DOHH2 (cell line): ENCODE data around the gene NKD1.
"Not testable (repeated sequence)": the region's sequence is repeated elsewhere in the genome, so short reads cannot be mapped to it uniquely, and the experiment has no call there.

Source experiments
- H3F3A ChIP-seq: fragments of 200-600 bp; sonication (generic), shearing (Covaris generic); 2 replicates; pipeline ENCODE4 v1.6.0; 2016; ENCODE audit warnings: antibody characterized with exemption, mild to moderate bottlenecking; ENCODE audit not compliant: control insufficient read depth, insufficient read depth
- H3K27ac ChIP-seq: fragments of 200-600 bp; sonication (generic); 2 replicates; pipeline ENCODE4 v1.5.1; 2014; ENCODE audit warnings: low read depth, mild to moderate bottlenecking, low read length, moderate library complexity
- H3K27me3 ChIP-seq: fragments of 200-600 bp; sonication (generic); 2 replicates; pipeline ENCODE4 v1.6.1; 2014; ENCODE audit warnings: mild to moderate bottlenecking, low read length, mixed read lengths; ENCODE audit not compliant: control insufficient read depth
- H3K36me3 ChIP-seq: fragments of 200-600 bp; sonication (generic); 2 replicates; pipeline ENCODE4 v1.6.1; 2014; ENCODE audit warnings: mild to moderate bottlenecking, low read length, moderate library complexity, mixed read lengths; ENCODE audit not compliant: control insufficient read depth
- H3K4me1 ChIP-seq: fragments of 200-600 bp; sonication (generic); 2 replicates; pipeline ENCODE4 v1.6.1; 2014; ENCODE audit warnings: mild to moderate bottlenecking, low read length, mixed read lengths; ENCODE audit not compliant: control insufficient read depth
- H3K4me2 ChIP-seq: fragments of 200-600 bp; sonication (generic); 2 replicates; pipeline ENCODE4 v1.6.0; 2014; ENCODE audit warnings: mild to moderate bottlenecking, low read length, moderate library complexity
- H3K4me3 ChIP-seq: fragments of 200-600 bp; sonication (generic); 2 replicates; pipeline ENCODE4 v1.5.1; 2014; ENCODE audit warnings: mild to moderate bottlenecking, low read length, mixed read lengths
- H3K79me2 ChIP-seq: fragments of 200-600 bp; sonication (generic); 2 replicates; pipeline ENCODE4 v1.6.1; 2014; ENCODE audit warnings: mild to moderate bottlenecking, low read length, mixed read lengths; ENCODE audit not compliant: control insufficient read depth
- H3K9me2 ChIP-seq: fragments of 200-600 bp; sonication (generic); replicated peaks from 2 replicates; pipeline ENCODE4 v1.6.1; 2014; ENCODE audit warnings: mild to moderate bottlenecking, low read length, mixed read lengths; ENCODE audit not compliant: control insufficient read depth
- H3K9me3 ChIP-seq: fragments of 200-600 bp; sonication (generic); 2 replicates; pipeline ENCODE4 v1.6.1; 2014; ENCODE audit warnings: antibody characterized with exemption, low read length, mixed read lengths; ENCODE audit not compliant: control insufficient read depth, insufficient read depth
- H4K20me1 ChIP-seq: fragments of 200-600 bp; sonication (generic); 2 replicates; pipeline ENCODE4 v1.6.0; 2014; ENCODE audit warnings: low read depth, mild to moderate bottlenecking, antibody characterized with exemption, low read length, moderate library complexity; ENCODE audit not compliant: control insufficient read depth, insufficient read depth
- EZH2phosphoT487 ChIP-seq: fragments of 200-600 bp; sonication (generic); IDR thresholded peaks from 2 replicates; pipeline ENCODE4 v1.6.1; 2017; ENCODE audit warnings: borderline replicate concordance, mild to moderate bottlenecking, antibody characterized with exemption, low read length, moderate library complexity, mixed read lengths
- TF ChIP-seq, protein P1 (sequence below): fragments of 200-600 bp; sonication (generic); IDR thresholded peaks from one replicate; pipeline ENCODE4 v1.5.1; 2014; ENCODE audit warnings: antibody characterized with exemption, mild to moderate bottlenecking, low read depth, low read length; ENCODE audit not compliant: poor library complexity, severe bottlenecking

Gene NKD1

DNA sequence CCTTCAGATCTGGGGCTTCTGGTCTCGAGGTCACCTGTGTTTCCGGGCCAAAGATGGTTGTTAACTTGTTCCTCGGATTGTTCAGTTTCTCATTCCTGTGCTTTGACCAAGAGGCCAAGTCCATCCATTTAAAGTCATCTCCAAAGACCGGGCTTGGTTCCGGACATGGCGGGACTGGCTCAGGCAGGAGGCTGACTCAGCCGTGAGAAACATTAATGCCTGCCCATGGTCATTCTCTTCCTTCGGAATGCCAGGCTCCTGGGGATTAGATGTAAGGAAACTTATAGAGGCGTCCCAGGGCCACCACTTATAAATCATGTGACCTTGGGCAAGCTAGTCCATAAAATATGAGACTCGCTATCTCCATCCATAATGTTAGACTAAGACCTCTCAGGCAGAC, 13.6 kb upstream of the NKD1 start:
- H3K4me3 ChIP-seq, result no peak overlapping the region
- no peaks in the 10 kb centered on the region for H3F3A ChIP-seq
- no peaks in the 10 kb centered on the region for H3K9me2 ChIP-seq
- H4K20me1 ChIP-seq, result no peaks in the 10 kb centered on the region
- H3K9me3 ChIP-seq, result 0 out of 2 replicates have a peak, but pooled peaks cover under 1% of the 10 kb centered on the region
- H3K36me3 ChIP-seq, result no peaks in the 10 kb centered on the region
- TF ChIP-seq EZH2phosphoT487, result no peak
- TF ChIP-seq, protein P1, sequence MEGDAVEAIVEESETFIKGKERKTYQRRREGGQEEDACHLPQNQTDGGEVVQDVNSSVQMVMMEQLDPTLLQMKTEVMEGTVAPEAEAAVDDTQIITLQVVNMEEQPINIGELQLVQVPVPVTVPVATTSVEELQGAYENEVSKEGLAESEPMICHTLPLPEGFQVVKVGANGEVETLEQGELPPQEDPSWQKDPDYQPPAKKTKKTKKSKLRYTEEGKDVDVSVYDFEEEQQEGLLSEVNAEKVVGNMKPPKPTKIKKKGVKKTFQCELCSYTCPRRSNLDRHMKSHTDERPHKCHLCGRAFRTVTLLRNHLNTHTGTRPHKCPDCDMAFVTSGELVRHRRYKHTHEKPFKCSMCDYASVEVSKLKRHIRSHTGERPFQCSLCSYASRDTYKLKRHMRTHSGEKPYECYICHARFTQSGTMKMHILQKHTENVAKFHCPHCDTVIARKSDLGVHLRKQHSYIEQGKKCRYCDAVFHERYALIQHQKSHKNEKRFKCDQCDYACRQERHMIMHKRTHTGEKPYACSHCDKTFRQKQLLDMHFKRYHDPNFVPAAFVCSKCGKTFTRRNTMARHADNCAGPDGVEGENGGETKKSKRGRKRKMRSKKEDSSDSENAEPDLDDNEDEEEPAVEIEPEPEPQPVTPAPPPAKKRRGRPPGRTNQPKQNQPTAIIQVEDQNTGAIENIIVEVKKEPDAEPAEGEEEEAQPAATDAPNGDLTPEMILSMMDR, result no peak
- H3K4me2 ChIP-seq, result no peak overlapping the region
- no peak overlapping the region for H3K27ac ChIP-seq
- no peaks in the 10 kb centered on the region for H3K79me2 ChIP-seq
- no peaks in the 10 kb centered on the region for H3K4me1 ChIP-seq
- H3K27me3 ChIP-seq, result no peaks in the 10 kb centered on the region

DNA sequence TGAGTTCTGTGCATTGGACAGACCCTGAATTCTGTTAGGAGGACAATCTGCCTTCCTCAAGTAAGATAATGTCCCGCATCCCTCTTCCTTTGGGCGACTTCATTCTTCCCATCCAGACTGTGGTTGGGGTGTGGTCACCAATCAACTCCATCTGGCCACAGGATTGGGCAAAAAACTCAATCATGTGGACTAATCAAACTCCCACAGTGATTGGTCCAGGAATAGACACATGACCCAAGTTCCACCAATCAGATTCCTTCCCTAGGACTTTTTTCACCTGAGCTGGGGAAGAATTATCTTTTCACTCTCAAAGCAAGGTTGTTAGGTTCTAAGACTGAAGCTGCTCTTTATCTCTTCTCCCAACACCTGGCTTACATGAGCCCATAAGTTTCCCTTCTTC, 13.2 kb upstream of the NKD1 start:
- Histone ChIP-seq H3K27me3 (no peaks in the 10 kb centered on the region), H3K4me2 (no peak overlapping the region), H3K27ac (no peak overlapping the region), H3K79me2 (no peaks in the 10 kb centered on the region), H4K20me1 (no peaks in the 10 kb centered on the region), H3K9me3 (no peaks in the 10 kb centered on the region), H3K4me3 (no peak overlapping the region), H3K4me1 (no peaks in the 10 kb centered on the region), H3K36me3 (no peaks in the 10 kb centered on the region), H3K9me2 (no peaks in the 10 kb centered on the region), H3F3A (no peaks in the 10 kb centered on the region)
- TF ChIP-seq, protein P1, result no peak
- TF ChIP-seq EZH2phosphoT487, result no peak

DNA sequence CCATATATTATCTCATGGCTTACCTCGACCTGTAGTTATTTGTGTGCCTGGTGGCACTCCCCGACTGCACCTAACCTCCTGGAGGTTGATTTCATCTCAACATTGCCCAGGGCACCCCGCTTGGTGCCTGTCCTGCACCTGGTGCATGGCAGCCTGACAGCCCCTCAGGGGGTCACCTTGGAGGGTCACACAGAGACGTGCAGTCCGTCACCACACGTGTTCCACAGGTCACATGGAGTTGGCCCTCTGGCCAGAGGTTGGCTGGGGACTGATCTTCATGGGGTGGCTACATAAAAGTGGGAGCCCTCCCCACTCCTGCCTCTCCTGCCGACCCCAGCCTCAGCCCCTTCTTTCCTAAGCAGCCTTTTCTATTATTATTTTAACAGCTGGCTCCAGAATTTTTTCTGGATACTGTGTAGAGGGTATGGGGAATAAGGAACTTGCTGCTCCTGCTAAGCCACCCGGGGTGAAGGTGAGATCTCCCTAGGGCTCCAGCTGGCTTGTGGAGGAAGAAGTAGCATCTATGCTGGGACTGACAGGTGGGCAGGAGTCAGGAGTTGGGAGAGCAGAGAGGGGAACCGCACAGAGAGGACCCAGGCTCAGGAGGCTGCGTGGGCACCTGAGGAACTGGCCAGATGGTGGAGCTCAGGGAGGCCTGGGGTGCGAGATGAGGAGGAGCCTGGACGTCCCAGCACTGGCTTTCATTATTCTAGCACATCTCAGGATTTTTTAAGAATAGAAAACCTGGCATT, 12.5 kb upstream of the NKD1 start:
- H3K4me2 ChIP-seq, result no peak overlapping the region
- no peaks in the 10 kb centered on the region for H3K27me3 ChIP-seq
- no peaks in the 10 kb centered on the region for H3K79me2 ChIP-seq
- no peaks in the 10 kb centered on the region for H3K9me3 ChIP-seq
- no peak for TF ChIP-seq EZH2phosphoT487
- TF ChIP-seq, protein P1, result no peak
- no peaks in the 10 kb centered on the region for H3K36me3 ChIP-seq
- no peaks in the 10 kb centered on the region for H3K9me2 ChIP-seq
- H3K4me1 ChIP-seq, result no peaks in the 10 kb centered on the region
- no peak overlapping the region for H3K27ac ChIP-seq
- H4K20me1 ChIP-seq, result no peaks in the 10 kb centered on the region
- no peaks in the 10 kb centered on the region for H3F3A ChIP-seq
- no peak overlapping the region for H3K4me3 ChIP-seq

DNA sequence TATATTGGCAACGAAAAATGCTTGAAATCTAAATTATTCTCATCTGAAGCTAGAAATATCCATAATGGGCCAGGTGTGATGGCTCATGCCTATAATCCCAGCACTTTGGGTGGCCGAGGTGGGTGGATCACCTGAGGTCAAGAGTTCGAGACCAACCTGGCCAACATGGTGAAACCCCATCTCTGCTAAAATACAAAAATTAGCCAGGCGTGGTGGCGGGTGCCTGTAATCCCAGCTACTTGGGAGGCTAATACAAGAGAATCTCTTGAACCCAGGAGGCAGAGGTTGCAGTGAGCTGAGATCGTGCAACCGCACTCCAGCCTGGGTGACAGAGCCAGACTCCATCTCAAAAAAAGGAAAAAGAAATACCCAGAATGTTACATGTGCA, 11.9 kb upstream of the NKD1 start:
- not testable (repeated sequence) for H3K27ac ChIP-seq, H3K4me2 ChIP-seq, H3K9me3 ChIP-seq, H3K4me3 ChIP-seq, H3F3A ChIP-seq, H3K36me3 ChIP-seq, H3K4me1 ChIP-seq, H4K20me1 ChIP-seq, H3K27me3 ChIP-seq, H3K9me2 ChIP-seq, H3K79me2 ChIP-seq
